Measurements from ENCODE around the gene PROC.

GRCh38 chr2:127397568-127398238 is 20.5 kb upstream of the PROC start:
- TF ChIP-seq SIN3A (IDR thresholded peaks at IDR 0.05; ENCODE audit: borderline replicate concordance, insufficient read depth, low read depth, low read length), result no peak
- no peak for TF ChIP-seq CTCF (IDR thresholded peaks at IDR 0.05)
- no peak for TF ChIP-seq REST (IDR thresholded peaks at IDR 0.05; ENCODE audit: insufficient read depth in 1 of 2, low read depth in 2 of 2, low read length in 1 of 2)

Measured in Panc1 (cell line).